ENCODE measurements around the gene BMPR1B. TPM values are rescaled to one million over a fixed set of nuclear protein-coding genes. Genes with fewer than 3 reads are reported as not detected.

Gene BMPR1B
- total and polyA plus RNA-seq, 2 of the 8 experiments (the other 6 are each of a cell fraction or from before 2014, with no cell fraction given) = 0.14 to 1.1 TPM

- Histone ChIP-seq H3K27me3 (replicated peaks in 1 of 4; ENCODE audit: control insufficient read depth in 3 of 4, extremely low read depth in 1 of 4, insufficient read depth in 3 of 4, low read length in 3 of 4) (no peaks in the 10 kb centered on the region), H3K23ac (ENCODE audit: insufficient read length) (no peak overlapping the region), H3K18ac (ENCODE audit: extremely low read depth, low read length) (no peak overlapping the region), H3K4me2 (ENCODE audit: insufficient read depth in 1 of 2, low read depth in 2 of 2, low read length in 2 of 2) (no peak overlapping the region), H3K79me1 (ENCODE audit: low read depth, low read length) (no peaks in the 10 kb centered on the region), H3K4me3 (ENCODE audit: extremely low read depth in 1 of 4, insufficient read depth in 2 of 4, low read depth in 3 of 4, low read length in 4 of 4) (no peak overlapping the region), H4K20me1 (replicated peaks in 1 of 2; ENCODE audit: control insufficient read depth in 1 of 2, insufficient read depth in 2 of 2, low read length in 2 of 2) (no peaks in the 10 kb centered on the region), H3K27ac (ENCODE audit: low read depth, low read length) (no peak overlapping the region), H3K79me2 (ENCODE audit: control insufficient read depth in 1 of 2, insufficient read depth in 2 of 2, low read length in 2 of 2) (no peaks in the 10 kb centered on the region), H2BK15ac (ENCODE audit: low read length) (no peak overlapping the region), H2BK5ac (ENCODE audit: low read depth, low read length) (no peak overlapping the region), H2BK20ac (ENCODE audit: low read length) (no peak overlapping the region), H2BK120ac (replicated peaks; ENCODE audit: low read depth, low read length) (no peak overlapping the region), H2AFZ (ENCODE audit: low read length) (no peak overlapping the region), H3K4me1 (replicated peaks in 1 of 4; ENCODE audit: control insufficient read depth in 3 of 4, insufficient read depth in 4 of 4, low read length in 3 of 4) (peaks cover 0 to 3% (median 0%) of the 10 kb centered on the region in 4 experiments; a peak in 1 of 7 replicates), H3K14ac (ENCODE audit: insufficient read length) (no peak overlapping the region), H4K91ac (replicated peaks; ENCODE audit: insufficient read length, low read length) (no peak overlapping the region), H4K8ac (ENCODE audit: extremely low read depth, insufficient read depth, low read length) (no peak overlapping the region), H3K23me2 (ENCODE audit: low read depth, low read length) (no peaks in the 10 kb centered on the region), H3K9me3 (ENCODE audit: insufficient read depth in 2 of 2, low read depth in 1 of 2, low read length in 1 of 2) (no peaks in the 10 kb centered on the region), H3K4ac (replicated peaks; ENCODE audit: insufficient read length, low read depth, low read length) (no peak overlapping the region), H3K36me3 (ENCODE audit: control insufficient read depth in 2 of 4, insufficient read depth in 4 of 4, low read length in 3 of 4) (no peaks in the 10 kb centered on the region), H3K56ac (replicated peaks; ENCODE audit: insufficient read length, low read depth, low read length) (no peak overlapping the region), H4K5ac (ENCODE audit: insufficient read length, low read depth, low read length) (no peak overlapping the region), H3K9ac (replicated peaks in 1 of 4; ENCODE audit: extremely low read depth in 1 of 4, low read depth in 3 of 4, low read length in 3 of 4) (no peak overlapping the region), H2AK5ac (ENCODE audit: low read depth, low read length) (no peak overlapping the region), H2BK12ac (ENCODE audit: low read depth, low read length) (no peak overlapping the region)
- POLR2A ChIA-PET (ENCODE audit: partially characterized antibody) = no interaction called here
- FAIRE-seq = no peak
- CTCF ChIA-PET (ENCODE audit: partially characterized antibody) = interaction anchor here (2.9 kb wide), 1 partner anchor 11 kb away, joined by 8 read pairs; no protein-coding TSS in a partner anchor
- no peak for DNase-seq (ENCODE audit: low read depth in 1 of 2, low spot score in 2 of 2)
- 85% methylated on average over 1 of the region's 1 CpG; no CpG with 5 or more reads in 1 of the 2 experiments for WGBS, 2 experiments (ENCODE audit: extremely low coverage in 1 of 2, insufficient coverage in 1 of 2, insufficient read length in 1 of 2, insufficient replicate concordance in 2 of 2, low coverage in 1 of 2, low lambda C conversion rate in 2 of 2, missing lambda C conversion rate in 1 of 2)
- TF ChIP-seq MAFK (IDR thresholded peaks at IDR 0.05; ENCODE audit: low read depth, low read length) (no peak), E2F6 (IDR thresholded peaks at IDR 0.05) (no peak), MAX (IDR thresholded peaks at IDR 0.05) (no peak), NANOG (IDR thresholded peaks at IDR 0.05; ENCODE audit: insufficient read depth, low read depth, low read length, poor library complexity, severe bottlenecking) (no peak), TCF12 (IDR thresholded peaks at IDR 0.05; ENCODE audit: low read depth, low read length) (no peak), CHD2 (IDR thresholded peaks at IDR 0.05; ENCODE audit: low read length) (no peak), EGR1 (IDR thresholded peaks at IDR 0.05; ENCODE audit: borderline replicate concordance, low read depth, low read length) (no peak), RAD21 (IDR thresholded peaks at IDR 0.05 in 1 of 2, conservative IDR thresholded peaks at IDR 0.05 in 1 of 2; ENCODE audit: low read depth in 2 of 2, low read length in 2 of 2) (no peak), SIX5 (IDR thresholded peaks at IDR 0.05; ENCODE audit: low read depth, low read length) (no peak), SAP30 (IDR thresholded peaks at IDR 0.05; ENCODE audit: insufficient read depth, insufficient replicate concordance, low read length) (no peak), ZNF274 (IDR thresholded peaks at IDR 0.05; ENCODE audit: borderline replicate concordance, extremely low read depth, low read length) (no peak), SIRT6 (IDR thresholded peaks at IDR 0.05; ENCODE audit: low read length) (no peak), NRF1 (IDR thresholded peaks at IDR 0.05; ENCODE audit: low read depth, low read length) (no peak), POLR2A (IDR thresholded peaks at IDR 0.05; ENCODE audit: control extremely low read depth in 1 of 2, low read depth in 2 of 2, low read length in 2 of 2) (no peak), BACH1 (IDR thresholded peaks at IDR 0.05; ENCODE audit: low read length) (no peak)
These were observed 201.6 kb downstream of the BMPR1B start for GRCh38 chr4:94959307-94959706.

Measured in H1 (cell line).